SU-DHL-6 (cell line): Measurements from ENCODE around the gene AJAP1.

Source experiments
- H2AFZ ChIP-seq: fragments of 200-600 bp; sonication (generic); 2 replicates; pipeline ENCODE4 v1.6.1; 2014; ENCODE audit warnings: low read depth, mild to moderate bottlenecking, moderate library complexity, mixed read lengths, antibody characterized with exemption, low read length; ENCODE audit not compliant: severe bottlenecking
- H3F3A ChIP-seq: fragments of 200-600 bp; shearing (Covaris generic); 2 replicates; pipeline ENCODE4 v1.6.0; 2016; ENCODE audit warnings: antibody characterized with exemption, mild to moderate bottlenecking; ENCODE audit not compliant: insufficient read depth
- H3K27ac ChIP-seq: fragments of 200-600 bp; sonication (generic); 2 replicates; pipeline ENCODE4 v1.5.1; 2016; ENCODE audit warnings: low read depth, mild to moderate bottlenecking, low read length, moderate library complexity, mixed read lengths
- H3K27me3 ChIP-seq: fragments of 200-600 bp; sonication (generic), shearing (Covaris generic); 2 replicates; pipeline ENCODE4 v1.6.0; 2014; ENCODE audit warnings: mild to moderate bottlenecking, low read length
- H3K36me3 ChIP-seq: fragments of 200-600 bp; sonication (generic); 2 replicates; pipeline ENCODE4 v1.6.1; 2014; ENCODE audit warnings: mild to moderate bottlenecking, low read length, mixed read lengths
- H3K4me2 ChIP-seq: fragments of 300-600, 200-600 bp; shearing (Covaris generic), sonication (generic); 2 replicates; pipeline ENCODE4 v1.6.0; 2014; ENCODE audit warnings: low read length, low read depth, mild to moderate bottlenecking; ENCODE audit not compliant: poor library complexity, severe bottlenecking
- H3K4me3 ChIP-seq: fragments of 200-600 bp; sonication (generic); 2 replicates; pipeline ENCODE4 v1.5.1; 2014; ENCODE audit warnings: antibody characterized with exemption, low read length, mild to moderate bottlenecking, mixed read lengths; ENCODE audit not compliant: insufficient read depth, poor library complexity, severe bottlenecking
- H3K79me2 ChIP-seq: fragments of 200-600 bp; sonication (generic); 2 replicates; pipeline ENCODE4 v1.6.1; 2014; ENCODE audit warnings: mild to moderate bottlenecking, low read length, moderate library complexity; ENCODE audit not compliant: insufficient read depth
- H3K9ac ChIP-seq: fragments of 200-600 bp; sonication (generic); 2 replicates; pipeline ENCODE4 v1.7.0; 2014; ENCODE audit warnings: mild to moderate bottlenecking, low read length
- H3K9me2 ChIP-seq: fragments of 200-600 bp; sonication (generic); replicated peaks from 2 replicates; pipeline ENCODE4 v1.6.1; 2014; ENCODE audit warnings: low read length; ENCODE audit not compliant: insufficient read depth
- H3K9me3 ChIP-seq: fragments of 200-600 bp; sonication (generic); 2 replicates; pipeline ENCODE4 v1.6.1; 2014; ENCODE audit warnings: low read length, mixed read lengths; ENCODE audit not compliant: insufficient read depth
- H4K20me1 ChIP-seq: fragments of 200-600 bp; sonication (generic); 2 replicates; pipeline ENCODE4 v1.6.1; 2014; ENCODE audit warnings: low read depth, mild to moderate bottlenecking, antibody characterized with exemption, low read length, moderate library complexity, mixed read lengths
- CTCF ChIP-seq: fragments of 200-600 bp; sonication (generic); IDR thresholded peaks from one replicate; pipeline ENCODE4 v1.5.1; 2017; ENCODE audit warnings: antibody characterized with exemption, mild to moderate bottlenecking, low read length, moderate library complexity; ENCODE audit not compliant: insufficient read depth, poor library complexity, severe bottlenecking
- EZH2phosphoT487 ChIP-seq: fragments of 200-600 bp; sonication (generic), shearing (Covaris generic); conservative IDR thresholded peaks from 2 replicates; pipeline ENCODE4 v1.6.1; 2018; ENCODE audit warnings: mild to moderate bottlenecking, antibody characterized with exemption, low read length, moderate library complexity, mixed read lengths

AJAP1 gene

GRCh38 chr1:4710592-4711415 lies 56.4 kb downstream of the AJAP1 start:
- TF ChIP-seq CTCF (no peak), EZH2phosphoT487 (no peak)
- Histone ChIP-seq H2AFZ (no peak overlapping the region), H3K4me3 (no peak overlapping the region), H3K27ac (no peak overlapping the region), H3K4me2 (no peak overlapping the region), H3F3A (no peaks in the 10 kb centered on the region), H3K36me3 (no peaks in the 10 kb centered on the region), H3K9ac (no peak overlapping the region), H3K9me3 (no peaks in the 10 kb centered on the region), H3K9me2 (no peaks in the 10 kb centered on the region), H3K79me2 (no peaks in the 10 kb centered on the region), H3K27me3 (no peaks in the 10 kb centered on the region), H4K20me1 (no peaks in the 10 kb centered on the region)

GRCh38 chr1:4711416-4712275 lies 57.2 kb downstream of the AJAP1 start:
- Histone ChIP-seq H3K36me3 (no peaks in the 10 kb centered on the region), H3F3A (no peaks in the 10 kb centered on the region), H2AFZ (no peak overlapping the region), H3K9me2 (no peaks in the 10 kb centered on the region), H3K9me3 (no peaks in the 10 kb centered on the region), H3K27me3 (no peaks in the 10 kb centered on the region), H3K27ac (no peak overlapping the region), H3K9ac (no peak overlapping the region), H3K4me3 (no peak overlapping the region), H3K4me2 (no peak overlapping the region), H3K79me2 (no peaks in the 10 kb centered on the region), H4K20me1 (no peaks in the 10 kb centered on the region)
- no peak for TF ChIP-seq CTCF
- no peak for TF ChIP-seq EZH2phosphoT487

GRCh38 chr1:4713669-4714068 lies 59.3 kb downstream of the AJAP1 start:
- H3K9me2 ChIP-seq: no peaks in the 10 kb centered on the region
- no peaks in the 10 kb centered on the region for H3K36me3 ChIP-seq
- no peak overlapping the region for H3K4me3 ChIP-seq
- TF ChIP-seq EZH2phosphoT487 (no peak), CTCF (no peak)
- no peaks in the 10 kb centered on the region for H3K27me3 ChIP-seq
- no peak overlapping the region for H3K27ac ChIP-seq
- H3K79me2 ChIP-seq: no peaks in the 10 kb centered on the region
- no peaks in the 10 kb centered on the region for H3F3A ChIP-seq
- H3K9me3 ChIP-seq: no peaks in the 10 kb centered on the region
- H2AFZ ChIP-seq: no peak overlapping the region
- no peak overlapping the region for H3K4me2 ChIP-seq
- no peaks in the 10 kb centered on the region for H4K20me1 ChIP-seq
- H3K9ac ChIP-seq: no peak overlapping the region
